Ishikawa (cell line): ENCODE results near the gene DYRK4.

Source experiments
- CEBPB ChIP-seq: IDR thresholded peaks from 2 replicates; pipeline ENCODE4 v1.6.1; 2012
- CREB1 ChIP-seq: IDR thresholded peaks from 2 replicates; pipeline ENCODE4 v1.6.1; 2012; ENCODE audit warnings: low read depth
- EGR1 ChIP-seq: IDR thresholded peaks from 2 replicates; pipeline ENCODE4 v1.6.1; 2012
- EP300 ChIP-seq: IDR thresholded peaks from 2 replicates; pipeline ENCODE4 v1.6.1; 2012; ENCODE audit warnings: borderline replicate concordance
- FOXM1 ChIP-seq: IDR thresholded peaks from 2 replicates; pipeline ENCODE4 v1.6.1; 2012; ENCODE audit warnings: low read depth, borderline replicate concordance
- MAX ChIP-seq: IDR thresholded peaks from 2 replicates; pipeline ENCODE4 v1.6.1; 2012
- NFIC ChIP-seq: IDR thresholded peaks from 2 replicates; pipeline ENCODE4 v1.6.1; 2012
- RAD21 ChIP-seq: IDR thresholded peaks from 2 replicates; pipeline ENCODE4 v1.6.1; 2012; ENCODE audit warnings: low read depth
- REST ChIP-seq: IDR thresholded peaks from 2 replicates; pipeline ENCODE4 v1.6.1; 2012; ENCODE audit warnings: low read depth, mild to moderate bottlenecking
- TAF1 ChIP-seq: IDR thresholded peaks from 2 replicates; pipeline ENCODE4 v1.6.1; 2012; ENCODE audit warnings: low read depth, mild to moderate bottlenecking
- TCF12 ChIP-seq: IDR thresholded peaks from 2 replicates; pipeline ENCODE4 v1.6.1; 2012; ENCODE audit warnings: low read depth
- TEAD4 ChIP-seq: IDR thresholded peaks from 2 replicates; pipeline ENCODE4 v1.6.1; 2012
- USF1 ChIP-seq: IDR thresholded peaks from 2 replicates; pipeline ENCODE4 v1.6.1; 2012
- YY1 ChIP-seq: IDR thresholded peaks from 2 replicates; pipeline ENCODE4 v1.6.1; 2012; ENCODE audit warnings: low read depth
- ZBTB7A ChIP-seq: IDR thresholded peaks from 2 replicates; pipeline ENCODE4 v1.6.1; 2012; ENCODE audit warnings: low read depth

The DYRK4 gene

GRCh38 chr12:4584896-4585295, 22.9 kb downstream of the DYRK4 start:
- TF ChIP-seq NFIC (no peak), CEBPB (no peak), ZBTB7A (no peak), EGR1 (no peak), FOXM1 (no peak), MAX (no peak), YY1 (no peak), USF1 (no peak), CREB1 (no peak), TCF12 (no peak), TEAD4 (no peak), RAD21 (no peak), TAF1 (no peak), EP300 (no peak), REST (no peak)

GRCh38 chr12:4586500-4586899, 24.5 kb downstream of the DYRK4 start:
- TF ChIP-seq RAD21 (no peak), EGR1 (no peak), USF1 (no peak), FOXM1 (no peak), EP300 (no peak), YY1 (no peak), CREB1 (no peak), TAF1 (no peak), MAX (no peak), TEAD4 (no peak), ZBTB7A (no peak), CEBPB (no peak), NFIC (no peak), REST (no peak), TCF12 (no peak)

GRCh38 chr12:4587108-4587507, 25.1 kb downstream of the DYRK4 start:
- TF ChIP-seq NFIC (no peak), CEBPB (no peak), TEAD4 (no peak), YY1 (no peak), EP300 (no peak), ZBTB7A (no peak), EGR1 (no peak), TCF12 (no peak), TAF1 (no peak), CREB1 (no peak)

- no peak for TF ChIP-seq REST
- no peak for TF ChIP-seq EP300
- no peak for TF ChIP-seq TCF12
- TF ChIP-seq TEAD4: no peak
- TF ChIP-seq MAX: no peak
- TF ChIP-seq RAD21: no peak
- TF ChIP-seq NFIC: no peak
- no peak for TF ChIP-seq USF1
- no peak for TF ChIP-seq ZBTB7A
These were observed 26.9 kb downstream of the DYRK4 start for GRCh38 chr12:4588916-4589315.
